Lung microvascular endothelial cell (primary cell): ENCODE results near the gene ETFA. TPM values are rescaled to one million over a fixed set of nuclear protein-coding genes. Genes with fewer than 3 reads are reported as not detected.

Experiments used
- DNase-seq, 2 donors: peaks; one replicate each; pipeline versions ENCODE4 v3.0.0 to v3.0.0-alpha.2; 2010; ENCODE audit warnings: low read depth in 2 of 2
- total RNA-seq: library from RNA; depleted of rRNA; stranded (reverse); fragments of >200 nt; gene quantifications from 2 replicates; pipeline ENCODE4 v1.2.1, GENCODE V29; 2014

ETFA gene
- total RNA-seq, 1 donor from 2014 or later, result 158 TPM

- no peak for DNase-seq
Observed at GRCh38 chr15:76176487-76177085, 134.7 kb downstream of the ETFA start.

- no peak for DNase-seq
Observed at GRCh38 chr15:76176059-76176458, 135.2 kb downstream of the ETFA start.

- DNase-seq, result no peak
Observed at GRCh38 chr15:76175442-76175841, 135.8 kb downstream of the ETFA start.

- no peak for DNase-seq
Observed at GRCh38 chr15:76174654-76175053, 136.6 kb downstream of the ETFA start.

GRCh38 chr15:76173317-76173834 lies 137.9 kb downstream of the ETFA start:
- no peak for DNase-seq

GRCh38 chr15:76172782-76173181 lies 138.5 kb downstream of the ETFA start:
- DNase-seq, result no peak

- no peak for DNase-seq
Observed at GRCh38 chr15:76169911-76170800, 141.1 kb downstream of the ETFA start.

GRCh38 chr15:76169018-76169417 lies 142.3 kb downstream of the ETFA start:
- peak in 1 of 2 donors; percentile 14 for DNase-seq

- no peak for DNase-seq
Observed at GRCh38 chr15:76168237-76168984, 142.9 kb downstream of the ETFA start.

- no peak for DNase-seq
Observed at GRCh38 chr15:76165951-76166350, 145.3 kb downstream of the ETFA start.

Other genes starting within 250 kb of the ETFA start
- gene ISL2, start 25.3 kb upstream of the ETFA start, total RNA-seq, result 0.40 and 0.65 TPM in 2 replicates